Right forelimb (tissue), 1 donor: ENCODE results near the gene ZNRD2.

Experiments
- DNase-seq: peaks from one replicate; pipeline ENCODE4 v3.0.0-alpha.2; 2018

Gene ZNRD2

GRCh38 chr11:65590240-65590738 is 20.0 kb downstream of the ZNRD2 start:
- peak; percentile 83 for DNase-seq

GRCh38 chr11:65591939-65592857 is 21.9 kb downstream of the ZNRD2 start:
- peak; percentile 68 for DNase-seq

GRCh38 chr11:65592858-65593517 is 22.7 kb downstream of the ZNRD2 start:
- DNase-seq = no peak

DNA sequence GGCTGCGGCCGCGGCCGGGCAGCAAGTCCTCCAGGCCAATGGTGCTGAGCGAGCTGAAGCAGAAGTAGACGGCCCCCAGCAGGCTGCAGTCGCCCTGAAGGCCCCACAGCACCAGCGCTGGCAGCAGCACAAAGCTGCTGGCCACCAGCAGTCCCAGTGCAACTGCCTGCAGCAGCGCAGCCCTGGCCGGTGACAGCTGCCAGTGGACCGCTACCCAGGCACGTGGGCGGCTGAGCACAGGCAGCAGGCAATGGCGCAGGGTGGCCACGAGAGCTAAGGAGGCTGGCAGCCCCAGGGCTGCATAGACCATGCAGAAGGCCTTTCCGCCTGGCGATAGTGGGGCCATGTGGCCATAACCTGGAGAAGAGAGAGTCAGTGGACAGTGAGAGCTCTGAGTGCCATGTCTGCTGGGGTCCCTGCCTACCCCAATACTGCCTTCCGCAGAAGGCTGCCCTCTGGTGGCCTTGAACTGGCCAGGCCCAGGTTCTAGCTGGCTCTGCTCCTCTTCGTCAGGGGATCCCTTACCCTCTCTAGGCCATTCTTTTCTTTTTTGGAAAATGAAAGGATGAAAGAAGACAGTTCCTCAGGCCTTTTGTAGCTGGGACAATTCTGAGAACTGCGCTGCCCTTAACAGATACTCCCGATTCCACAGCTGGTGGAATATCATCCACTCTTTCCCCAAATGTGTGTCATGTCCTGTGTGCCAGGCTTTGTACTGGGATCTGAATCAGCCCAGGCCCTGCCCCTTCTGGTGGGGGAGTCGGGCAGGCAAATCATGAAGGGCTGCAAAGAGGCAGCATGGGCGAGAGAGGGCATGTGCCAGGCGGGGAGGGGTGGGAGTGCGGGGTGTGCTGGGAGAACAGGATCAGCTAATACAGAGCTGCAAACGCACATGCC is 23.5 kb downstream of the ZNRD2 start:
- DNase-seq = no peak

- no peak for DNase-seq
Measured at GRCh38 chr11:65595131-65595530, 24.9 kb downstream of the ZNRD2 start.

GRCh38 chr11:65595543-65596281 is 25.4 kb downstream of the ZNRD2 start, which contains the start of gene KCNK7:
Gene KCNK7, minus strand, starts transcription at chr11:65595800. Its CDS starts 28 bp downstream, at chr11:65595772.
- DNase-seq = no peak

DNA sequence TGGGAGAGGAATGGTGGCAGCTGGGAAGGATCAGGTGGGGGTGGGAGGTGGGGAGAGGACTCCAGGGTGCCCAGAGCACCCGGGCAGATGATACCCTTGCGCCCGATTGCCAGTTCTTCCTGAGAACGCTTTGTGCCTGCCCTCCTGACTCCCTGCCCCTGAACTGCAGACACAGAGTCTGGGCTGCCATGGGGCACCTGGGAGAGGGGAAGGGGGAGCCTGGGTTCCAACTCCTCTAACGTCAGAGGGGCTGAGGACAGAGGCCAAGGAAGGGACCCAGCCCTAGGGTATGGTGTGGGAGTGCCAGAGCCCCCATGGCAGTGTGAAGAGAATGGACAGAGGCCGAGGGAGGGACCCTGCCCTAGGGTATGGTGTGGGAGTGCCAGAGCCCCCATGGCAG is 26.2 kb downstream of the ZNRD2 start:
- no peak for DNase-seq

DNA sequence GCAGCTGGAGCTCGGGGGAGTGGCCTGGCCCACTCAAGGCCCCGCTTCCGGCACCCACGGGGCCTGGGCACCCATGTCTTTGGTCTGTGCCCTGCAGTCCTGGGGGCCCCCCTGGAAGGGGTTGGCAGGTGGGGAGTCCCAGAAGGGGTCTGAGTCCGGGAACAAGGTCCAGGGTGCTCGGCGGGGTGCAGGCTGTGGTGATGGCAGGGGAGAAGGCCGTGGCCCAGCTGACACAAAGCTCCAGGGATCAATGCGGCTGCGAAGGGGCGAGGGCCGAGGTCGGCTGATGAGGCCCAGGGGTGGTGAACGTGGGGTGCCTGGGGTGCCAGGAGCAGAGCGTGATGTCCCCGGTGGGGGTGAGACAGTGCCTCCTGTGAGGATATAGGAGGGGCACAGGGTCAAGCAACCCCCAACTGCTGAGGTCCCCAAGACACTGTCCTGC is 28.0 kb downstream of the ZNRD2 start:
- DNase-seq = no peak

DNA sequence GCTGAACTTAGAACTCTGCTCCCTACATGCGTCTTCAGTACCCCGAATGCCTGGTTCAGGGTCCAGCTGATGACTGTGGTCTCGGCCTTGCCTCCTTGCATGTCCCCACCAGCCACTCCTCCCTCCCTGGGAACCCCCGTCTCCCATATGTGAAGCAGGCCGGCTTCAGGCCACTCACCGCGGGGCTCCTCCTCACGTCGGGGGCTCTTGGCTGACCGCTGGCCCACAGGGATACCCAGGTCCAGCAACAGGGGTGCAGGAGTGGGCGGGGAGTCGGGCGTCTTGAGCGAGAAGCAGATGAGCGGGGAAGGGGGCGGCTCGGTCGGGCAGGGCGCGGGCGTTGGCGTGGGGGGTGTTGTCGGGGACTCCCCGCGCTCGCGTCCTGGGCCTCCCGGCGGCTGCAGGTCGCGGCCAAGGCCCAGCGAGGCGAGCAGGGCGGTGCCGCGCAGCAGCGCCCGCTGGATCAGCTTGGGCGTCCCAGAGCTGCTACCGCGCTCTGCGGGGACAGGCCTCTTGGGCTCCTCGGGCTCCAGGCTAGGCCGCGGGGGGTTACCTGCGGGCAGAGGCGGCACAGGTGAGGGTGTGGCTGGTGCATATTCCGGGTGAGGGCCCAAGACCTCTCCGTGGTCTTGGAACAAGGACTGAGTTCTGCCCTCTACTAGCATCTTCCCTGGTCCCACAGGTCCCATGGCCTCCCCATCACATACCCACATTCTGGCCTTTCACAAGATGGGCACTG is 29.1 kb downstream of the ZNRD2 start:
- DNase-seq = no peak

DNA sequence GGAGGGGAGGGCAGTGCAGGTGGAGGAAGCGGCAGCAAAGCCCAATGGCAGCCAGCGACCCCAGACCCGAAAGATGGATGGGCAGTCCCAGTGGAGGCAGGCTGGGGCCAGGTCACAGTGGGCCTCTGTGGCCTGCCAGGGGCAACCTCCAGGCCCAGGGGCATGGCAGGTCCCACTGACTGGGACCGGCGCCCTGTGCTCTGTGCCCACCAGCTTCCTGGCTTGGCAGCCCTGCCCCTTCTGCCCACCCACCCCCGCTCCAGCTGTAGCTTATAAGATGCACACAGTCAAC is 29.6 kb downstream of the ZNRD2 start:
- no peak for DNase-seq

DNA sequence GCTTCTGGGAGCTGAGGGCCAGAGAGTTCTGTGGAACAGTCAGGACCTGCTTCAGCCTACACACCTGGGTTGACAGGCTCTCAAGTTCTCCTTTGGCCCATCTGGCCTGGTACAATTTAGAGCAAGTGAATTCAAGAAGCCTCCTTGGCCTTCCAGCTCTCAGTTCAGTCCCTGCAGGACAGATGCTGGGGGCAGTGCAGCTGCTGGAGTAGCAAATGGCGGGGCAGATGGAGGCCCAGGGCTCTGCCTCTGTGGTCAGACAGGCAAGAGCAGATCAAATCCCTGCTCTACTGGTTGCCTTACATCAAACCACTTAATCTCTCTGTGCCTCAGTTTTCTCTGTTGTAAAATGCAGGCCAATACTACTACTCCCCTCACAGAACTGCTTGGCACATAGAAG is 34.0 kb downstream of the ZNRD2 start:
- no peak for DNase-seq

GRCh38 chr11:65606876-65607613 is 36.8 kb downstream of the ZNRD2 start:
- peak; percentile 96 for DNase-seq

- no peak for DNase-seq
Measured at GRCh38 chr11:65607614-65608426, 37.5 kb downstream of the ZNRD2 start.

- DNase-seq = no peak
Measured at GRCh38 chr11:65609229-65609628, 39.0 kb downstream of the ZNRD2 start.

GRCh38 chr11:65609665-65610064 is 39.4 kb downstream of the ZNRD2 start:
- no peak for DNase-seq

DNA sequence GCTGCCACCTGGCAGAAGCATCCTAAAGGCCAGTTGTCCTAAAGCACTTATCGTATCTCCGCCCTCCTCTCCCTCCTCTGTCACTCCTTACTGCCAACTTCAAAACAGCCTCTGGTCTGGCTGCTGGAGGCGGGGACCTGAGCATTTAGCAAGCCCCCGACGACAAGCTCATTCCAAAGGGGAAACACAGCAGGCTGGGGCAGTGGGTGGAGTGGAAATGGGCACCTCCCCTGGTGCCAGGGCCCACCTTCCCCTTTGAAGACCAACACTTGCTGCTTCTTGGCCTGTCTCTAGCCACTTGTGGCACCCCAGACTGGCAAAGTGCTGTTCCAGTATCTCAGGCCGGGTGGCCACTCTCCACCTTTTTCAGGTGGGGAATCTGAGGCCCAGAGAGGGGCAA is 40.1 kb downstream of the ZNRD2 start:
- DNase-seq = no peak

DNA sequence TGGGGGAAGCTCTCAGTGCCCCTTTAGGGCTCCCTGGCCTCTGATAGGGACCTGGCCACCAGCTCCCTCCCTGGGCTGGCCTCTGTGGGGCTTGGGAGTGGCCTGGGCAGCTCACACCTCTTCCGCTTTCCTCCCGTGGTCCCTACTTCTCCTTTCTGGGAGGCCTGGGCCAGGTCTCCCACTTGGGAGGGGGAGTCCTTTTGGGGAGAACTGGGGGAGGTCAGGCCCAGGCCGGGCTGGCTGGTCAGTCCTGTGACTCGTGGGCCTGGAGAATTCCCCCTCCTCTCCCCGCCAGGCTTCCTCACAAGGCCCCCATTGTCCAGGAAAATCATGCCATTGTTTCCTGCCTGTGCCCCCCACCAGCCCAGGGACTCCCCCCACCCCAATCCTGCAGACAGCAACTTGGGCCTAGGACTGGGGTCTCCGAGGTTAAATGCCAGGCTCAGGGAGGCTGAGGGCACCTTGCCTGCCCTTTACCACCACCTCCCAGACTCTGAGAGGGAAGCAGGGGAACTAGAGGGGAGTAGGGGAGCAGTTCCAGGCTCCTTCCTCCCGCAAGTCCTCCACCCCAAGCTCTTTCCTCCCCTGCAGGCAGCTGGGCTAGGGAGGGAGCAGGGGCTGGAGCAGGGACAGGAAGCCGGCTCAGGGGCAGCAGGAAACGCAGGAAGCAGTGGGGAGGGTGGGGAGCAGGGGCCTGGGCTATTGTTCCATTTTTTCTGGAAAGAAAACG is 40.9 kb downstream of the ZNRD2 start:
- no peak for DNase-seq

DNA sequence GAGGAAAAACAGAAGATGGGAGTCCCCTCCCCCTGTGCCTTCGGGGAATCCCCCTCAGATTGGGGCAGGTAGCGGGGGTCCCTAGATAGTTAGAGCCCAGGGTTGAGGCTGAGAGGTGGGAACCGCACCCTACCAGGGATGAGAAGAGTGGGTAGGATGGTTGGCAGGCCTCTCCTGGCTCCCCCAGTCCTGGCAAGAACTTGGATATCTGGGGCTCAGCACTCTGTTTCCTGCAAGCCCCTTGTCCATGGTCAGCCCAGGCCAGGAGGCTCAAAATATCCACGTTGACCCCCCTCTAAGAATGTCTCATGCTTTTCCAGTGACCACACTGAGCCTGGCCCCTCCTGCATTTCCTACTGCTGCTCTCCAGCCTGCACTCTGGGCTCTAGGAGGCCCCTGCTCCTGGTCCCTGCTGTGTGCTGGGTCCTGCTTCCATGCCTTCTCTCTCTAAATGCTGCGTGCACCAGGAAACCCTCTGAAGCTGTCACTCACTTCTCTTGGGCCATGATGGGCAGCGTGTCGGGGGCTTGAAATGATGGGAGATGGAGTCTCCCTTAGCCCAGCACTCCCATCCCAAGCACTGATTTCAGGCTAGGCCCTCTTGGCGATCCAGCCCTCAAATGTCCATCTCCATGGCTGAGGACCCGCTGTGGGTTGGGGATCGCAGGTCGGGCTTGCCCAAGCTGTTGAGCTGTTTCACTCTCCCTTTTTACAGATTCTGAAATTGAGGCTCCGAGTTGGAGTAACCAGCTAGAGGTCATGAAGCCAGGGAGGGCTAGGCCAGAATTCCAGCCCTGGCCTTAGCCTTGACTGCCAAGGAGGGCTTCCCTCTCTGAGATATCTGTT is 41.7 kb downstream of the ZNRD2 start:
- no peak for DNase-seq
